SH-SY5Y (cell line): ENCODE results near the gene PRKAR2A.

Experiments used
- GATA2 ChIP-seq: IDR thresholded peaks from 2 replicates; pipeline ENCODE4 v1.6.1; 2011; ENCODE audit warnings: mild to moderate bottlenecking, low read depth, low read length
- GATA3 ChIP-seq: IDR thresholded peaks from 2 replicates; pipeline ENCODE4 v1.6.1; 2011; ENCODE audit warnings: low read depth, mild to moderate bottlenecking, low read length, moderate library complexity

- TF ChIP-seq GATA3 (no peak), GATA2 (no peak)
Observed at GRCh38 chr3:48762816-48763215, 84.9 kb downstream of the PRKAR2A start.
